ENCODE measurements around the gene PRKN.
"Not testable (repeated sequence)": the region's sequence is repeated elsewhere in the genome, so short reads cannot be mapped to it uniquely, and the experiment has no call there.

PRKN gene

DNA sequence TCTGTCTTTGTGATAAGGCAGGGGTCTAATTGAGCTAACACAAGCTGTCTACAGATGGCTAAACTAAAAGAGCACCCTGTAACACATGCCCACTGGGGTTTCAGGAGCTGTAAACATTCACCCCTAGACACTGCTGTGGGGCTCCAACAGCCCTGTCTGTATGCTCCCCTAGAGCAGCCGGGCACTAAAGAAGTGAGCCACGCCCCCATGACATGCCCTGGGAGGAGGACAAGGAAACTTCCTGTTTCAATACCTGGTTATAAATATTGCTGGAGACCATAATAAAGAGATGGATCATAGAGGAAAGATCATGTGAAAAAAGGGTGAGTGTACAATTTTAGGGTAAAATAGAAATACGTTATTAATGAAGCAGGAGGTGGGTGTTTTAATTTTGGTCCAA is 786.0 kb downstream of the PRKN start:
- no peak for DNase-seq

DNA sequence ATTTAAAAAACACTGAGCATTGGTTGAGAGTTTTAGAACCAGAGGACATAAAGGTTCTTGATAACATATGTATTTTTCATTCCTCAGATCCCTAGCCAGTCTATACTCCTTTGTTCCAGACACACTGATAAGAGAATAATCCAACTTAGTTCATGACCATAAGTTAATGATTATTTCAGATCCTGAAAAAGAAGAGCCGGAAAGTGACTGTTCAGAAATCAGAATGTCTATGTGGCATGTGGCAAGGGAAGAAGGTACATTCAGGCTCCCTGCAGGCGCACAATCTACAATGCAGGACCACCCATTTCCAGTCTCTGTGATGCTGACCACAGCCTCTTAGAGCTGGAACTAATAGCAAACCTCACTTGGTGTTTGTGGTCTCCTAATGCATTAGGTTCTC is 787.0 kb downstream of the PRKN start:
- DNase-seq, result no peak

DNA sequence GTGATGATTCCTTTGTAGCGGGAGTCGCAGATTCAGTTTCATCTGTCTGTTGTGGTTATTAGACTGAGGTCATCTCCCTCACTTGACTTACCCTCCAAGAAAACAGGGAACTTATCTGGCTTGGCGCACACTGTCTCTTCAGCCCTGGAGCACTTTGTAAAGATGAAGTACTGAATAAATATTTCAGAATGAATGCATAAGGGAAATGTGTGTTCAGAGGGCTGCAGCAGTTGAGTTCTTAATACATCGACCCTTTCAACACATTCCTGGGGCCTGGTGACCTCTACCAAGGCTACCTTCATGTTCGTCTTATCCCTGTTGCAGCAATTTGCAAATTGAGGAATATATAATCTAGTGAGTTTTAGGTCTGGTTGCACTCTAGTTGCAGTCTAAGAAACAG is 801.2 kb downstream of the PRKN start:
- no peak for DNase-seq

DNA sequence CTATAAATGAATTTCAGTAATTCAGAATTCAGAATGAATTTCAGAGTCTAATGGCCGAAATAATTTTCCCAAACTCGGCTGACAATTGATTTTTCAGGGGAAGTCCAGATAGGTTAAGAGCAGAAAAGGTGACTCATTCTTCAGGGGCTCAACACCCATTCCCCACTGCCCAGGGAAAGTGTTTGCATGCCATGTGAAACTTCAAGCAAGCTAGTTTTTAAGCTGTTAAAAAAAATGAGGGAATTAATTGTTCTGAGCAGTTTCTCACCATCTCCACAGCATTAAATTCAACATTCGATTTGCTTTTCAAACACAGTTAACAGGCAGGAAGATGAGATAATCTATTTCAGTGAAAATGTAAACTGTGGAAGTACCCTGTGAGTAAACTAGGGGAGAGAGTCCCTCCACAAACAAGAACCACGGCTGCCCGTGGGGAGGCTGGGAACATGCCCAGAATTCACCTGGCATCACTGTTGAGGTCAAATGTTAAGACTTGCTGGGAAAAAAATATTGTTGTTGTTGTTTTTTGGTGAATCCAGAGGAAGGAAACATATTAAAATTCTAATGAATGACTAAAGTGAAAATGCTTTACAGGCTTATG is 803.0 kb downstream of the PRKN start:
- no peak for DNase-seq

DNA sequence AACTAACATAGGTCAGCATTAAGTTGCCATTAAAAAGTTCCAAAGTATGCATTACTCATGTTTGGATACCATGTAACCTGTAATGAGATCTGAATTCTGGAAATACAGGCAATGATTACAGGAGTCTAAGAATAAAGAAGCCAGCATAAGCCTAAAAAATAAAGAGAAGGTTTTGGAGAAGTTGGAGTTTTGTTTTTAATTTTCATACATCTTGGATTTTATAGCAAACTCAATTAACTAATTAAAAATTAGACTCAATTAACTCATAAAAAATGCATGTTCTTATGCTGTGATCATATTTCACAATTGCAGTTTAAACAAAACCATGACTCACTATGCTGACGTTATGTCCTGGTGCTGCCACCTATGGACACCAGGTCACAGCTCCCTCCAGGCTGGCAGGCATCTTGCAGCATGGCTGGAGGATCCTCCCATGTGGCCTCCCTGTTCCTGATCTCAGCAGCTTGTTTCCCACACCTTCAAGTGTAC is 804.9 kb downstream of the PRKN start:
- DNase-seq, result peak; percentile 36

DNA sequence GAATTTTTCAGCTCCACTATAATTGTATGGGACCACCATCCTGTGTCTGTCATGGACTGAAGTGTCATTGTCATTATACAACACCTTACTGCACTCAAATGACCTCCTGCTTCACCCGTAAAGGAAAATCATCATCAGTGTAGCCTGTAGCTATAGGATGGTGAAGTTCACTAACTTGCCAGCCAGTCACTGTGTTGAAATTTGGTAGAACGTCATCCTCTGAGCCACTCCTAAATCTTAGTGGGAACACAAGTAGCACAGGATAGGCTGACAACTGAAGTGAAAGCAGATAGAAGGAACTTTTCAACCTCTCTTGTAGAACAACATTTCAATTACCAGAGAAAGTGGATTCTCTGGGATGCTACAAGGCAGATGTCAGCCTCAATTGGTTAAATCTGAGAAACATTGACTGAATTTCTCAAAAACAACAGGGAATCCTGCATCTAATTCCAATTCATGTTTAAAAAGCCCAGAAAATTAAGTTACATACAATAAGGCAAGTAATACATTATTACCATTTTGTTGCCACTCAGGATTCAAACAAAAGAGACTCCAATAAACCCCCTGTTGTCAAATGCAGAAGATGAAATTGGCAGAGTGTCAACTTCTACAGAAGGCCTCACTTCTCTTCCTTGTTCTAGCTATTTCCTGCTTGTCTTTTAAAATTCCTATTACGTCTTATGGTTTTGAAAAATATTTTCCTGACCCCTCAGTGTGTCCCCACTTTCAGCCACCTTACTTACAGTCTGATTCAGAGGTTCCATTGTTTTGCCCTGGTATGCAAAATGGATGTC is 805.8 kb downstream of the PRKN start:
- no peak for DNase-seq

DNA sequence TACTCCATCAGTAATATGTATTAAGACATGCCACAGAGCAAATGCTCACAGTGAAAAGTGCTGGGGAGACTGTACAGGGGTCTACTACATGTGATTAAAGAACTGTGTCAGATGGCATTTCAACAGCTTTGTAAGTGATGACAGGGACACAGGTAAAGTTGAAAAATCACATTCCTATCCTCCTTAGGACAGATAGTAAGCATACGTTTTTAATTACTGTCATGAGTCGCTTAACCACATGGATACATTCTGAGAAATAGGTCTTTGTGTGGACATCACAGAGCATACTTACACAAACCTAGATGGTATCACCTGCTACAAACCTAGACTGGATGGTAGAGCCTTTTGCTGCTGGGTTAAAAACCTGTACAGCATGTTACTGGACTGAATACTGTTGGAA is 807.9 kb downstream of the PRKN start:
- no peak for DNase-seq

DNA sequence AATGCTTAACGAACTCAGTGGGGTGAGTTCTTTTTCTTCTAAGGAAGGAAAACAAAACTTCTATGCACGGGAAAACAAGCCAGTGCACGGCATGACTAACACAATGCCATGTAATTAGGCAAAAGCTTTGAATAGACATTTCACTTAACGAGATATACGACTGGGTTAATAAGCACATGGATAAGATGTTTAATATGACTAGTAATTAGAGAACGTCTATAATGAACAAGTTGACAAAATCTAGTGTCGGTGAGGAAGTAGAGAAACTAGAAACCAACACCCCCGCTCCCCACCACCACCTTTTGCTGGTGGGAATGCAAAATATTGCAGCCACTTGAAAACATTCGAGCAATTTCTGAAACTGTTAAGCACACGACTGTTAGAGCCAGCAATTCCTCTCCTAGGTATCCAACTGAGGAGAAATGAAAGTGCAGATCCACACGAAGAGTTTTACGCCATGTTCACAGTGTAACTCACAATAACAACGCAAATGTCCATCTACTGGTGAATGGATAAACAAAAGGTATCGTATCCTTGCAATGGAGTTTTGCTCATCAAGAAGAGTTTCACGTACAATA is 808.8 kb downstream of the PRKN start:
- no peak for DNase-seq

DNA sequence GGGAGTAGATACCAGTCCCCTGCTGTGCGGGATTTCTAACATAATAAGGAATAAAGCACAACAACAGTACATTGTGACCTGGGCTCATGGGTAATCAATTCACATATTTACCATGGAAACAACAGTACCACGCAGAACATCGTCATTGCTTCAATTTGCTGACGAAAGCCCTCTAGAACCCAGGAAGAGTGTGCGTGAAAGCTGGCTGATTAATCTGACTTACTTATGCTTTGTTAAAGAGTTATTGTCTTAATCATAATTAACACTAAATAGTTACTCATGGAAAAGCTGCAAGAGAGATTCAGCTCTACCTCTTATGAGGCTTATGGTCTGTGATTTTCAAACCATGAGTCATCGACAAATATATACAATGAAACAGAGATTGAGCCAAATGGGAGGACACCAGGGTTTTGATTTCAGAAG is 809.4 kb downstream of the PRKN start:
- DNase-seq, result no peak

DNA sequence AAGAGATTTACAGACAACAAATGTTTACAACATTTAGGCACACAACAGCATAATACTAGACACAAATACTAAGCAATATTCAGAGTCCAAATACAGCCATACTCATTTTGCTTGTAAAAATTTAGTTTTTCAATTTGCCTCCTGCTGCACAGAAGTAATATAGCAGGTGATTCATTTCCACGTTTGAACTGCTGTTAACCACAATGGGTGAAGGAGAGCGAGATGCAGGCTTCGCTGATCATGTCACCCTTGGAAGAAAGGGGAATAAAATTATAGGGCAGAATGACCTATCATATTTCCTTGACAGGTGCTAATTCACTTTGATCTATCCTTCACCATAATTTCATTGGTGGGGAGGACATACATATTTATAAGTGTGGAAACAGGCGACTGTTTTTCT is 809.9 kb downstream of the PRKN start:
- no peak for DNase-seq

DNA sequence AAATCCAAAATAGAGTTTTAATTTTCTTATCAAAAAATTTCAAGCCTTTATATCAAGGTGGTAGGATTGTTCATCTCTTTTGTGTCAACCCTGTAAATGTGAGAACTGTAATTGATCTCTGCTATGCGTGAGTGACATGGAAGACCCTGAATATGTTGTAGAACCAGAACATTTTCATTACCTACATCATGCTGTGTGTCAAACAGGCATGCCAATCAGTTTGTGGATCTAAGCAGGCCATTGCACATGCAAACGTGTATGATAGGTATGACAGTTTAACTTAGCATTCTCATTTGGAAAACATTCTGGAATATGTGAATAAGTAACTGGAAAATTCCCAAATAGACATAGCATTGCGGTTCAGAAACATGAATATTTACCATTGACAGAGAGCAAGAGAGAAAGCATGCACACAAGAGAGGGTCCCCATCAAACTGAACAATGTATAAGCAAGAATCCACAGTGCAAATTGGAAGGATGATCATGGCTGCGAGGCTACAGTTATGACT is 812.1 kb downstream of the PRKN start:
- no peak for DNase-seq

DNA sequence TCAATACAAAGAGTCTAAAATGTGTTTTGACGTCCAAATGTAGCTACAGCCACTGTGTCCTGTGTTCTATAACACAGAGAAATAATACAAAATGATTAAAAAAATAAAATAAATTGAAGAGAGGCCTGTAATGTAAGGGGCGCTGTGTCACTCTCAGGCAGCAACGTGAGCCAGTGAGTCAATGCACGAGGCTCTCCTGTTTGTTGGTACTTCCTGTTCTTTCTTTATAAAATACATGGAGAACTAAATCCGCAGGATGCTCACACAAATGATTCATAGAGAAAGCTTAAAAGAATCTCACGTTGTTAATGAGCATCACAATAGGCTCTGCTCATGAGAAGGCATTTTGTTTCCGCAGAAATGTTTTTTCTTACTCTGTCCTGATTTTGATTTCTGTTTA is 818.7 kb downstream of the PRKN start:
- DNase-seq, result no peak

DNA sequence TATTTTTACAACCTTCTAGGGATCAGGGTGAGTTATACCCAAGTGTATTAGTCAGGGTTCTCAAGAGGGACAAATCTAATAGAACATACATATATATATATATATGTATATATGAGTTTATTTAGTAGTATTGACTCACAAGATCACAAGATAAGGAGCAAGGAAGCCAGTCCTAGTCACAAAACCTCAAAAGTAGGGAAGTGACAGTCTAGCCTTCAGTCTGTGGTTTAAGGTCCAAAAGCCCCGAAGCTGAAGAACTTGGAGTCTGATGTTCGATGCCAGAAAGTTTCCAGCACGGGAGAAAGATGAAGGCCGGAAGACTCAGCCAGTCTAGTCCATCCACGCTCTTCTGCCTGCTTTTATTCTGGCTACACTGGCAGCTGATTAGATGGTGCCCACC is 821.0 kb downstream of the PRKN start:
- no peak for DNase-seq

DNA sequence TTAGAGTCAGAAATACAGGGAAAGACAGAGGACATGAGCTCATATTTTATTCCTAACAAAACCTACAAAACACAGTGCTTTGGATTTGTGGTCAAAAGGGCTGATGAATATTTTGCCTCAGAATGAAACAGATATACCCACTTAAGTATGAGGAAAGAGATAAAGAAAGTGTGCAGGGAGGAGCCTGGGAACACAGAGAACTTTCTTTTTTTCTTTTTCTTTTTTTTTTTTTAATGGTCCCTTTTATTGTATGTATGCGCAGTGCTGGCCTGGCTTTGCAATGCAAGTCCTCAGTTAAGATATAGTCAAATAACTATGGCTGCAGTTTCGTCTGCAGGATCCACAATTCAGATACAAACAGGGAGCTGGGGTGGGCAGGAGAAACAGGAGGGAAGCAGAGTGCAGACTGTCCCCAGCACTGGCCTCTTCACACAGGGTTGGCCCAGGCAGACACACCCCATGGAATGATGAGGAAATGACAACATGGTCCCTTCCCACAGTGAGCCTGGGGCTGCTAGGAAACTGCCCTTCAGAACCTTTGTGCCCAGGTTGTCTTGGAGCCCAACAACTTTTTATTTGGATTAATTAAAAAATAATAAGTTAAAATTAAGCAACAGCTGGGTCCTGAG is 823.9 kb downstream of the PRKN start:
- DNase-seq, result no peak

DNA sequence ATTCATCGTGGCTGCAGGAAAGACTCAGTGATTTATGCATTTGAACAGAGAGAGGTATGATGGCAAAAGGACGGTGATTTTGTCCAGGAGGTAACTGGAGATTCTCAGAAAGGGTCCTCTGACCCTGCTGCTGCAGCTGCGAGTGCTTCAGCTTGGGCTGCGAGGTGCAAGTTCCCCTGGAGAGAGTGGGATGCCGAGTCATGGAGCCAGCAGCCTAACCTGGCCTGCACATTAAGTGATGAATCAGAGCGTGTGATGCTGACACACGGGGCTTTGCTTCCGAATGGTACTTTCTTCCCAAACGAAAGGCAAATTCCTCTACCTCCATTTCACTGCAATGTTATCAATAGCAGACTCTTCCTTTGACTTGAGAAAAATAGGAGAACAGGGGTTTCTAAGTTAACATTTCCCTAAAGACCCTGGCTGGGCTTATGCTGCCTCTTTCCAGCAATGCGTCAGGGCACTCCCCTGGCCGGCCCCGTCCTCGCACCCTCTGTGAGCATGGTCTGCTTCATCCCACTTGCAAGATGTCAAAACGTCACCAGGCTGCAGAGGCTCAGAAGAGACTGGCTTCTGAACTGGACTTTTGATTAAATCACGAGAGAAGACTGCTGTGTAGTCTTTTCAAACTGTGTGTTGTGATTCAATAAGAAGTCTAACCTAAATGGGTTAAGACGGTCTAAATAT is 825.7 kb downstream of the PRKN start:
- DNase-seq, result no peak

DNA sequence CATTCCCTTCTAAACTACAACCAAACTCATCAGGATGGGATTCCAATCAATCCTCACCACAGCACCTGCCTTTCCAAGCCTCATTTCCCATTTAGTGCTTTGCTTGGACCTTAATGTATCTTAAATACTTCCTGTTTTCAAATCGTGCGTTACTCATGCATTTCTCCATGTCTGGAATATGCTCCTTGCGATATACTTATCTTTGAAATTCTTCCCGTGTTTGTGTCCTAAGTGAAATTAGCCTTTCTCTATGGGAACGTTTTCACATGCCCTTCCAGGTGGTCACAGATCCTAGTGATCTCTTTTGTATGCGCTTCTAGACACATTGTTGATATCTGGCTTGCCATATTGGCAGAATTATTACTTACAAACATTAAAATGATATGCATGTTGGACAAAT is 833.1 kb downstream of the PRKN start:
- no peak for DNase-seq

DNA sequence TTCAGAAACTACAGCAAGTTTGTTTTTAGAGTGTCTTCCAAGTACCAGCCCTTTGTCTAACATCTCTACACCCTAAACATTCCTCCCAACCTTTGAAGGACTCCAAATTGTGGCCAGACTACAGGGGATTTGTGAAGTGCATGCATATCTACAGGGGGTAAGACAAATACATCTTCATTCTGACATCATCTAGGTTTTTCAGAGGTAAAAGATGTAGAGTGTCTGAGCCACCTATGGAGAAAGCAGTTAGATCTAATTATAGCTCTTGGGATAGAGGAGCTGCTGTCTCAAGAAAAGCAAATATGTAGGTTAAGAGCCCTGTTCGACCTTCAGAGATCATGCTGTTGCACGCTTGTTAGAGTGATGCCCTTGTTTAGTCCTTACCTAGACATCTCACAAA is 836.0 kb downstream of the PRKN start:
- DNase-seq, result no peak

DNA sequence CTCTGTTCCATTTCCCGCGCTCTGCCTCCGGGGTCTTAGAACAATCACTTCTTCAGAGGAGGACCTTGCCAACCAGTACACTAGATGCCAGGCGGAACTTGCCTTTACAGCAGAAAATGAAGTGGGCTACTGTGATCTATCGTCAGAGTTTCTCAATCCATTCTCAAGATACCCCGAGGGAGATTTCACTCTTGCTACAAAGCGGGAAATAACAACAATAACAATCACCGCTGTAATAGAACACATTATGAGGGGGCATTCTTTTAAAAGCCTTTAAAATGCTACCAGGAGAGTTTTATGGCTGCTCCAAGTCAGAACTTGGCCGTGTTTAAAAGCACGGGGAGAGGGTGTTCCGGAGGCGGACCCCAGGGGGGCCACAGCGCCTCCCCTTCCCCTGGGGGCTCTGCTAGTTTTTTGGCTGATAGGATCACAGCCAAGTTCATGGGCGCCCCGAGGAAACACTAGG is 836.7 kb downstream of the PRKN start:
- DNase-seq, result no peak

DNA sequence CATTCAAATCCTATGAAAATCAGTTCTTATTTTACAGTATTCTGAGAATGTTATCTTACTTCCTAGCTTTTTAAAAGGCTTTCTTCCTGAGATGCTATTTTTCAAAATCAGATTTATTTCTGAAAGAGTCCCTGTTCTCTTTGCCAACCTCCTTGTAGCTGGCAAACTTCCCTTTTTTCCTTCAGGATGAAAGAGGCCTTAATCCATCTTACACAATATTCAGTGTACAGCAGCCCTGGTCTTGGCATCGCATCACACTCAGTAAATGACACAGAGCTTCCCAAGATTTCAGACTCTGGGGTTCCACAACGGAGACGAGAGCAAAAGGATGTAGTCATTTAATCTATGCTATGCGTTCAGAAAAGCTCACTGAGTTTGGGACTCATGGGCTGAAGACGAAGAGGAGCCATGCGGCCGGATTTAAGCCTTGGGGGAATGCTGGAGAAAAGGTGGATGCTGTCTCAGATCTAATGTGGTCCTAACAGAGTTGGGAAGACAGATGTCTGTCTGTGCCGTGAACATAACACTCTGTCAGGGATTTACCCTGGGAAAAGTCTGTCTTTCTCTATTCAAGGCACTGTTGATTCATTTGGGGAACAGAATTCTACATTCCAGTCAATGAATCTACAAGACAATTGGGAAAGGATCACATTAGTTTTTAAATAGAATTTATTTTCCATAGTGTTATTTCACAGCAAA is 837.3 kb downstream of the PRKN start:
- no peak for DNase-seq

DNA sequence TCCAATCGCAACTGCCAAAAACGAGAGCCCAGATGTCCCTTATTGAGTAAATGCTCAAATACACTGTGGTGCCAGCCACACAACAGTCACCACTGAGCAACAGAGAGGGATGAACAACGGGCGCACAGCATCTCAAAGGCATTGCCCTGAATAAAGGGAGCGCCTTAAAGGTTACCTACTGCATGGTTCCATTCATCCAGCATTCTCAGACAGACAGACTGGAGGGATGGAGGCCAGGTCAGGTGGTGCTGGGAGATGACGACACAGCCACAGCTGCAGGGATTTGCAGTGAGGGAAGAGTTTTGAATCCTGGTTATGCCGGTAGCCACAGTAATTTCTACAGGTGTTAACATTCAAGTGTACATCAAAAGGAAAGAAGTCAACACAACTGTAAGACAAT is 838.2 kb downstream of the PRKN start:
- no peak for DNase-seq

DNA sequence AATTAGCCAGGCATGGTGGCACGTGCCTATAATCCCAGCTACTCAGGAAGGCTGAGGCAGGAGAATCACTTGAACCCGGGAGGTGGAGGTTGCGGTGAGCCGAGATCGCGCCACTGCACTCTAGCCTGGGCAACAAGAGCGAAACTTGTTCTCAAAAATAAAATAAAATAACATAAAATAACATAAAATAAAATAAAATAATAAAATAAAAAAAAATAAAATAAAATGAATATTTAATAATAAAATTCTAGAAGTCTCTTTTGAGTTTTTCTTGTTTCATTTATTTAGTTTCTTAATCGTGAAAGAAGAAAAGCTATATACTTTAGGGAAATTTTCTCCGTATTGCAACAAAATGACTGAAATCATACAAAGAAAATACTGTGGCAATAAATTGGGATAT is 841.0 kb downstream of the PRKN start:
- DNase-seq, result not testable (repeated sequence)

DNA sequence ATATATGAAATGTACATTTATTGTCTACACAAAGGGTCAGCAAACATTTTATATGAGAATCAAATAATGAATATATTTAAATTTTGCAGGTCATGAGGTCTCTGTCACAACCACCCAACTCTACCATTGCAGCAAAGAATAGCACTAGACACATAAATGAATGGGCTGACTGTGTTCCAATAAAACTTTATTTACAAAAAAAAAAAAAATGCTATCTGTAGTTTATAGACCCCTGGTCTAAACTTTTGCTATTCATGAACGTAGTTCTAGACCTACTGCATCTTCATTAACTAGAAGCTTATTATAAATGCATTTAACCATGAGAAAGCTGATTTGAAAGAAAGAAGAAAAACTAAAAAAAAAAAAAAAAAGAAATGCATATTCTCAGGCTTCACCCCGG is 842.8 kb downstream of the PRKN start:
- no peak for DNase-seq

Measured in RPMI8226 (cell line).